ENCODE data around the gene LGI4.

The LGI4 gene

GRCh38 chr19:35122687-35123551 is 11.9 kb downstream of the LGI4 start:
- no peak for DNase-seq

GRCh38 chr19:35120898-35121297 is 14.0 kb downstream of the LGI4 start:
- DNase-seq: no peak

GRCh38 chr19:35120492-35120891 is 14.4 kb downstream of the LGI4 start:
- peak; percentile 36 for DNase-seq

GRCh38 chr19:35119578-35120155 is 15.2 kb downstream of the LGI4 start:
- DNase-seq: no peak

- DNase-seq: no peak
Measured at GRCh38 chr19:35119091-35119490, 15.8 kb downstream of the LGI4 start.

- no peak for DNase-seq
Measured at GRCh38 chr19:35118268-35119020, 16.4 kb downstream of the LGI4 start.

GRCh38 chr19:35117799-35118198 is 17.1 kb downstream of the LGI4 start:
- no peak for DNase-seq

- peak; percentile 74 for DNase-seq
Measured at GRCh38 chr19:35117116-35117515, 17.7 kb downstream of the LGI4 start.

- no peak for DNase-seq
Measured at GRCh38 chr19:35116072-35116801, 18.6 kb downstream of the LGI4 start.

GRCh38 chr19:35115177-35115951 is 19.5 kb downstream of the LGI4 start, which contains the start of gene FXYD3:
FXYD3 (plus strand) TSS chr19:35115823; CDS start chr19:35119377, 3,554 bp downstream.
- no peak for DNase-seq

GRCh38 chr19:35114353-35115176 is 20.3 kb downstream of the LGI4 start:
- peak; percentile 66 for DNase-seq

- DNase-seq: no peak
Measured at GRCh38 chr19:35112995-35113688, 21.7 kb downstream of the LGI4 start.

GRCh38 chr19:35110974-35111373 is 23.9 kb downstream of the LGI4 start:
- no peak for DNase-seq

GRCh38 chr19:35109395-35110112 is 25.3 kb downstream of the LGI4 start:
- no peak for DNase-seq

- DNase-seq: no peak
Measured at GRCh38 chr19:35108730-35109129, 26.1 kb downstream of the LGI4 start.

- DNase-seq: no peak
Measured at GRCh38 chr19:35107545-35107944, 27.3 kb downstream of the LGI4 start.

GRCh38 chr19:35106898-35107541 is 27.8 kb downstream of the LGI4 start:
- DNase-seq: no peak

GRCh38 chr19:35106291-35106583 is 28.6 kb downstream of the LGI4 start:
- DNase-seq: no peak

All from NCI-H1694 treated with DMSO at 0.1 percent for 48 hours (cell line).